GM18517 (cell line): ENCODE measurements around the gene KSR1.

Source experiments
- ATAC-seq: cut with Tn5 transposase; IDR thresholded peaks from one replicate; pipeline ENCODE4 v1.9.1; 2021; ENCODE audit warnings: mild to moderate bottlenecking, moderate library complexity; ENCODE audit not compliant: unreplicated experiment

KSR1 gene

GRCh38 chr17:27547301-27547683, 91.0 kb downstream of the KSR1 start:
- no peak for ATAC-seq

- ATAC-seq, result no peak
Measured at GRCh38 chr17:27548369-27548768, 92.1 kb downstream of the KSR1 start.

GRCh38 chr17:27549251-27549893, 93.1 kb downstream of the KSR1 start:
- no peak for ATAC-seq

- no peak for ATAC-seq
Measured at GRCh38 chr17:27550291-27550930, 94.2 kb downstream of the KSR1 start.

GRCh38 chr17:27550974-27551505, 94.8 kb downstream of the KSR1 start:
- no peak for ATAC-seq

GRCh38 chr17:27551701-27552248, 95.5 kb downstream of the KSR1 start:
- ATAC-seq, result no peak

- no peak for ATAC-seq
Measured at GRCh38 chr17:27552276-27552732, 96.1 kb downstream of the KSR1 start.

GRCh38 chr17:27553019-27553511, 96.8 kb downstream of the KSR1 start:
- ATAC-seq, result no peak

GRCh38 chr17:27554152-27554551, 97.9 kb downstream of the KSR1 start:
- no peak for ATAC-seq

- ATAC-seq, result no peak
Measured at GRCh38 chr17:27554911-27555310, 98.7 kb downstream of the KSR1 start.

GRCh38 chr17:27555339-27555738, 99.1 kb downstream of the KSR1 start:
- no peak for ATAC-seq

GRCh38 chr17:27558341-27558740, 102.1 kb downstream of the KSR1 start:
- no peak for ATAC-seq

- no peak for ATAC-seq
Measured at GRCh38 chr17:27558842-27559505, 102.7 kb downstream of the KSR1 start.

- no peak for ATAC-seq
Measured at GRCh38 chr17:27559506-27560481, 103.5 kb downstream of the KSR1 start.

GRCh38 chr17:27560668-27561067, 104.4 kb downstream of the KSR1 start:
- no peak for ATAC-seq

- ATAC-seq, result no peak
Measured at GRCh38 chr17:27562777-27563455, 106.7 kb downstream of the KSR1 start.

- ATAC-seq, result no peak
Measured at GRCh38 chr17:27563532-27563931, 107.3 kb downstream of the KSR1 start.

- no peak for ATAC-seq
Measured at GRCh38 chr17:27564463-27564862, 108.2 kb downstream of the KSR1 start.

GRCh38 chr17:27565874-27566670, 109.8 kb downstream of the KSR1 start:
- ATAC-seq, result no peak
